OCI-LY7 (cell line): Measurements from ENCODE around the gene LINC01488. TPM values are rescaled to one million over a fixed set of nuclear protein-coding genes. Genes with fewer than 3 reads are reported as not detected.

ENCODE experiments used
- BruUV-seq: library from RNA; stranded (reverse); fragments of 400-500 nt; replicated peaks from 2 replicates; lab custom pipeline; 2021; lab: Mats Ljungman, UMichigan
- CTCF ChIA-PET: fragments of 300-600 bp; sonication (Branson Sonifier 250); formaldehyde crosslinking; loops from one replicate; lab custom pipeline; 2022; ENCODE audit warnings: antibody characterized with exemption; ENCODE audit not compliant: unreplicated experiment; lab: Charles Lee
- POLR2A ChIA-PET: fragments of 300-600 bp; sonication (Branson Sonifier 250); formaldehyde crosslinking; loops from one replicate; lab custom pipeline; 2022; ENCODE audit warnings: antibody characterized with exemption; lab: Charles Lee
- DNase-seq: peaks from one replicate; pipeline ENCODE4 v3.0.0-alpha.2; 2015; ENCODE audit warnings: low spot score
- H2AFZ ChIP-seq: fragments of 200-600 bp; sonication (generic), shearing (Covaris generic); 2 replicates; pipeline ENCODE4 v1.6.1; 2014; ENCODE audit warnings: mild to moderate bottlenecking, antibody characterized with exemption, low read length, moderate library complexity
- H3K27ac ChIP-seq: fragments of 200-600 bp; sonication (generic); 2 replicates; pipeline ENCODE4 v1.5.1; 2014; ENCODE audit warnings: mixed run types, low read depth, mild to moderate bottlenecking, moderate library complexity, low read length, inconsistent platforms; ENCODE audit not compliant: poor library complexity, severe bottlenecking
- H3K36me3 ChIP-seq: fragments of 200-600 bp; sonication (generic); 2 replicates; pipeline ENCODE4 v1.6.1; 2014; ENCODE audit warnings: mild to moderate bottlenecking, antibody characterized with exemption, low read length, moderate library complexity, mixed read lengths; ENCODE audit not compliant: insufficient read depth
- H3K4me1 ChIP-seq: fragments of 200-600 bp; sonication (generic); 2 replicates; pipeline ENCODE4 v1.5.1; 2014; ENCODE audit warnings: mild to moderate bottlenecking, low read length; ENCODE audit not compliant: insufficient read depth, poor library complexity, severe bottlenecking
- H3K4me2 ChIP-seq: fragments of 200-600 bp; sonication (generic); 2 replicates; pipeline ENCODE4 v1.6.1; 2014; ENCODE audit warnings: mild to moderate bottlenecking, low read length
- H3K4me3 ChIP-seq: fragments of 200-600 bp; sonication (generic); 2 replicates; pipeline ENCODE4 v1.5.1; 2014; ENCODE audit warnings: mild to moderate bottlenecking, low read depth, low read length; ENCODE audit not compliant: poor library complexity, severe bottlenecking
- H3K79me2 ChIP-seq: fragments of 200-600 bp; sonication (generic); 2 replicates; pipeline ENCODE4 v1.6.1; 2016; ENCODE audit warnings: low read depth, mild to moderate bottlenecking, low read length, moderate library complexity, mixed read lengths; ENCODE audit not compliant: insufficient read depth
- H3K9me2 ChIP-seq: fragments of 200-600 bp; sonication (generic); 2 replicates; pipeline ENCODE4 v1.6.1; 2016; ENCODE audit warnings: mild to moderate bottlenecking, low read length, mixed read lengths; ENCODE audit not compliant: insufficient read depth
- H3K9me3 ChIP-seq: fragments of 200-600 bp; sonication (generic); 2 replicates; pipeline ENCODE4 v1.6.1; 2014; ENCODE audit warnings: mild to moderate bottlenecking, mixed run types, low read length, mixed read lengths
- H4K20me1 ChIP-seq: fragments of 200-600 bp; sonication (generic); 2 replicates; pipeline ENCODE4 v1.6.1; 2014; ENCODE audit warnings: mild to moderate bottlenecking, antibody characterized with exemption, low read length, moderate library complexity, mixed read lengths; ENCODE audit not compliant: insufficient read depth
- CTCF ChIP-seq: fragments of 200-600 bp; sonication (generic); conservative IDR thresholded peaks from 2 replicates; pipeline ENCODE4 v1.5.1; 2014; ENCODE audit warnings: mild to moderate bottlenecking, antibody characterized with exemption, low read length, moderate library complexity, mixed read lengths
- EZH2phosphoT487 ChIP-seq: fragments of 200-600 bp; sonication (generic); IDR thresholded peaks from 2 replicates; pipeline ENCODE4 v1.6.1; 2018; ENCODE audit warnings: low read depth, borderline replicate concordance, mild to moderate bottlenecking, mixed run types, antibody characterized with exemption, low read length, moderate library complexity, mixed read lengths
- intact Hi-C: fragments of 100-400 bp; cut with micrococcal nuclease; formaldehyde crosslinking; loops from one replicate; pipeline ENCODE4 v1.10.0; 2022; ENCODE audit not compliant: unreplicated experiment
- total RNA-seq, 2 experiments: library from RNA; depleted of rRNA in 1 of 2; stranded (reverse); fragments of >200 nt in 1 of 2; shearing (Covaris generic) in 1 of 2; gene quantifications; 2 replicates each; pipeline ENCODE4 v1.2.3, GENCODE V29; 2014 to 2022

LINC01488 gene
- total RNA-seq, 2 experiments from 2014 or later, result not detected

GRCh38 chr11:69473276-69473845, 8.1 kb upstream of the LINC01488 start:
- H3K36me3 ChIP-seq, result no peaks in the 10 kb centered on the region
- TF ChIP-seq EZH2phosphoT487, result no peak
- H3K4me2 ChIP-seq, result no peak overlapping the region
- no TSS peak for BruUV-seq
- intact Hi-C loops, result no loop called here
- no peak for DNase-seq
- ChIA-PET CTCF (no interaction called here), POLR2A (interaction anchor here (0.6 kb wide), 1 partner anchor 13 kb away, joined by 3 read pairs; no protein-coding TSS in a partner anchor)
- H2AFZ ChIP-seq, result no peak overlapping the region
- H3K79me2 ChIP-seq, result no peaks in the 10 kb centered on the region
- no peak overlapping the region for H3K4me3 ChIP-seq
- no peaks in the 10 kb centered on the region for H4K20me1 ChIP-seq
- no peaks in the 10 kb centered on the region for H3K9me3 ChIP-seq
- no peaks in the 10 kb centered on the region for H3K9me2 ChIP-seq
- H3K4me1 ChIP-seq, result no peaks in the 10 kb centered on the region
- H3K27ac ChIP-seq, result no peak overlapping the region

GRCh38 chr11:69474736-69475135, 6.7 kb upstream of the LINC01488 start:
- no peak for DNase-seq
- H3K36me3 ChIP-seq, result no peaks in the 10 kb centered on the region
- no peak for TF ChIP-seq EZH2phosphoT487
- no peak for TF ChIP-seq CTCF
- POLR2A ChIA-PET, result no interaction called here
- H2AFZ ChIP-seq, result no peak overlapping the region
- CTCF ChIA-PET, result no interaction called here
- intact Hi-C loops, result no loop called here
- no peaks in the 10 kb centered on the region for H3K9me2 ChIP-seq
- H3K27ac ChIP-seq, result no peak overlapping the region
- H4K20me1 ChIP-seq, result no peaks in the 10 kb centered on the region
- no TSS peak for BruUV-seq
- no peak overlapping the region for H3K4me3 ChIP-seq
- no peaks in the 10 kb centered on the region for H3K4me1 ChIP-seq
- no peak overlapping the region for H3K4me2 ChIP-seq
- H3K79me2 ChIP-seq, result no peaks in the 10 kb centered on the region
- H3K9me3 ChIP-seq, result no peaks in the 10 kb centered on the region

GRCh38 chr11:69475141-69475865, 6.2 kb upstream of the LINC01488 start:
- Histone ChIP-seq H3K79me2 (no peaks in the 10 kb centered on the region), H3K9me3 (no peaks in the 10 kb centered on the region), H2AFZ (no peak overlapping the region), H3K4me2 (no peak overlapping the region), H3K4me3 (no peak overlapping the region), H3K27ac (no peak overlapping the region), H3K9me2 (no peaks in the 10 kb centered on the region), H4K20me1 (no peaks in the 10 kb centered on the region), H3K4me1 (no peaks in the 10 kb centered on the region), H3K36me3 (no peaks in the 10 kb centered on the region)
- BruUV-seq, result no TSS peak
- CTCF ChIA-PET, result no interaction called here
- TF ChIP-seq EZH2phosphoT487 (no peak), CTCF (no peak)
- intact Hi-C loops, result no loop called here
- DNase-seq, result no peak
- POLR2A ChIA-PET, result no interaction called here
